GM19455 (cell line): Measurements from ENCODE around the gene BRSK1.

Experiments
- ATAC-seq: cut with Tn5 transposase; IDR thresholded peaks from one replicate; pipeline ENCODE4 v1.9.1; 2021; ENCODE audit not compliant: unreplicated experiment

The BRSK1 gene

GRCh38 chr19:55352040-55352439, 68.2 kb downstream of the BRSK1 start:
- ATAC-seq, result no peak

- ATAC-seq, result no peak
Observed at GRCh38 chr19:55352549-55353145, 68.8 kb downstream of the BRSK1 start.

- ATAC-seq, result no peak
Observed at GRCh38 chr19:55353356-55353802, 69.6 kb downstream of the BRSK1 start.

- ATAC-seq, result no peak
Observed at GRCh38 chr19:55353803-55354697, 70.3 kb downstream of the BRSK1 start.

GRCh38 chr19:55354698-55355212, 71.0 kb downstream of the BRSK1 start, which contains the start of gene COX6B2:
COX6B2 (minus strand) TSS chr19:55354719; CDS start chr19:55354521, 198 bp downstream.
- no peak for ATAC-seq

- no peak for ATAC-seq
Observed at GRCh38 chr19:55355213-55355821, 71.5 kb downstream of the BRSK1 start.

GRCh38 chr19:55358493-55358892, 74.7 kb downstream of the BRSK1 start:
- no peak for ATAC-seq

GRCh38 chr19:55358943-55359908, 75.4 kb downstream of the BRSK1 start:
- ATAC-seq, result no peak

- no peak for ATAC-seq
Observed at GRCh38 chr19:55360902-55361301, 77.1 kb downstream of the BRSK1 start.
